GM20000 (cell line): ENCODE results near the gene ALDH1A1.

Source experiments
- DNase-seq: peaks from one replicate; pipeline ENCODE4 v3.0.0; 2012; ENCODE audit warnings: low spot score
- CTCF ChIP-seq: IDR thresholded peaks from 2 replicates; pipeline ENCODE4 v1.5.1; 2012; ENCODE audit warnings: mild to moderate bottlenecking, control low read depth; ENCODE audit errors: extremely low read depth, missing control alignments

ALDH1A1 gene

GRCh38 chr9:72979405-72980100 is 26.7 kb upstream of the ALDH1A1 start:
- DNase-seq: no peak
- TF ChIP-seq CTCF: no peak

- no peak for TF ChIP-seq CTCF
- no peak for DNase-seq
These were observed 25.9 kb upstream of the ALDH1A1 start for GRCh38 chr9:72978744-72979143.

- no peak for DNase-seq
- no peak for TF ChIP-seq CTCF
These were observed 24.8 kb upstream of the ALDH1A1 start for GRCh38 chr9:72977670-72978069.

GRCh38 chr9:72974501-72974900 is 21.6 kb upstream of the ALDH1A1 start:
- DNase-seq: no peak
- TF ChIP-seq CTCF: no peak

GRCh38 chr9:72972636-72973035 is 19.8 kb upstream of the ALDH1A1 start:
- DNase-seq: no peak
- TF ChIP-seq CTCF: no peak

GRCh38 chr9:72971411-72971810 is 18.6 kb upstream of the ALDH1A1 start:
- TF ChIP-seq CTCF: no peak
- no peak for DNase-seq

GRCh38 chr9:72960446-72960845 is 7.6 kb upstream of the ALDH1A1 start:
- no peak for TF ChIP-seq CTCF
- DNase-seq: no peak
